ENCODE measurements around the gene TBC1D2.
A peak's percentile ranks its signal among the peaks of the same experiment; 100 is the strongest.

The TBC1D2 gene

GRCh38 chr9:98255578-98256296, at the start of gene TBC1D2:
TBC1D2 (minus strand) TSS chr9:98255649; CDS start chr9:98255541, 108 bp downstream.
- Mint-ChIP-seq H3K4me1 (peaks cover 6% of the 10 kb centered on the region), H3K9me3 (no peaks in the 10 kb centered on the region), H3K27ac (peak within 1 kb of the TSS; percentile 90 to 95 (median 92)), H3K27me3 (ENCODE audit: low read depth) (peaks cover 22% of the 10 kb centered on the region), H3K4me3 (peak within 1 kb of the TSS; percentile 87 to 91 (median 88)), H3K36me3 (ENCODE audit: low read depth) (no peaks in the 10 kb centered on the region)
- peak; percentile 16 to 29 (median 27) for TF ChIP-seq CTCF (IDR thresholded peaks at IDR 0.05; ENCODE audit: unreplicated experiment in 3 of 3)

- no peak for TF ChIP-seq CTCF (IDR thresholded peaks at IDR 0.05; ENCODE audit: unreplicated experiment in 3 of 3)
- Mint-ChIP-seq H3K9me3 (no peaks in the 10 kb centered on the region), H3K27me3 (ENCODE audit: low read depth) (peaks cover 7% of the 10 kb centered on the region), H3K36me3 (ENCODE audit: low read depth) (no peaks in the 10 kb centered on the region), H3K4me1 (peaks cover 23% of the 10 kb centered on the region), H3K4me3 (peak overlapping the region in 1 of 3 experiments; percentile 49), H3K27ac (no peak overlapping the region)
These were observed 48.9 kb upstream of the TBC1D2 start for GRCh38 chr9:98304381-98304780.

- no peak for TF ChIP-seq CTCF (IDR thresholded peaks at IDR 0.05; ENCODE audit: unreplicated experiment in 3 of 3)
- H3K36me3 Mint-ChIP-seq (ENCODE audit: low read depth): no peaks in the 10 kb centered on the region
- peaks cover 23% of the 10 kb centered on the region for H3K4me1 Mint-ChIP-seq
- H3K27ac Mint-ChIP-seq: no peak overlapping the region
- peaks cover 7% of the 10 kb centered on the region for H3K27me3 Mint-ChIP-seq (ENCODE audit: low read depth)
- peak overlapping the region in 1 of 3 experiments; percentile 49 for H3K4me3 Mint-ChIP-seq
- no peaks in the 10 kb centered on the region for H3K9me3 Mint-ChIP-seq
These were observed 48.2 kb upstream of the TBC1D2 start for GRCh38 chr9:98303633-98304125.

- peaks cover 23% of the 10 kb centered on the region for H3K4me1 Mint-ChIP-seq
- TF ChIP-seq CTCF (IDR thresholded peaks at IDR 0.05; ENCODE audit: unreplicated experiment in 3 of 3): no peak
- peaks cover 7% of the 10 kb centered on the region for H3K27me3 Mint-ChIP-seq (ENCODE audit: low read depth)
- no peak overlapping the region for H3K27ac Mint-ChIP-seq
- no peaks in the 10 kb centered on the region for H3K9me3 Mint-ChIP-seq
- no peak overlapping the region for H3K4me3 Mint-ChIP-seq
- no peaks in the 10 kb centered on the region for H3K36me3 Mint-ChIP-seq (ENCODE audit: low read depth)
These were observed 47.6 kb upstream of the TBC1D2 start for GRCh38 chr9:98302938-98303632.

GRCh38 chr9:98302150-98302549, 46.7 kb upstream of the TBC1D2 start:
- Mint-ChIP-seq H3K27ac (no peak overlapping the region), H3K36me3 (ENCODE audit: low read depth) (no peaks in the 10 kb centered on the region), H3K4me3 (no peak overlapping the region), H3K4me1 (peaks cover 22% of the 10 kb centered on the region), H3K27me3 (ENCODE audit: low read depth) (peaks cover 6% of the 10 kb centered on the region), H3K9me3 (no peaks in the 10 kb centered on the region)
- no peak for TF ChIP-seq CTCF (IDR thresholded peaks at IDR 0.05; ENCODE audit: unreplicated experiment in 3 of 3)

All from nephron (organoid).